GM21723 (cell line): ENCODE measurements around the gene FPR2.
"Not testable (repeated sequence)": the region's sequence is repeated elsewhere in the genome, so short reads cannot be mapped to it uniquely, and the experiment has no call there.

Experiments used
- ATAC-seq: cut with Tn5 transposase; IDR thresholded peaks from one replicate; pipeline ENCODE4 v1.9.1; 2021; ENCODE audit warnings: mild to moderate bottlenecking, moderate library complexity; ENCODE audit not compliant: unreplicated experiment

The FPR2 gene

DNA sequence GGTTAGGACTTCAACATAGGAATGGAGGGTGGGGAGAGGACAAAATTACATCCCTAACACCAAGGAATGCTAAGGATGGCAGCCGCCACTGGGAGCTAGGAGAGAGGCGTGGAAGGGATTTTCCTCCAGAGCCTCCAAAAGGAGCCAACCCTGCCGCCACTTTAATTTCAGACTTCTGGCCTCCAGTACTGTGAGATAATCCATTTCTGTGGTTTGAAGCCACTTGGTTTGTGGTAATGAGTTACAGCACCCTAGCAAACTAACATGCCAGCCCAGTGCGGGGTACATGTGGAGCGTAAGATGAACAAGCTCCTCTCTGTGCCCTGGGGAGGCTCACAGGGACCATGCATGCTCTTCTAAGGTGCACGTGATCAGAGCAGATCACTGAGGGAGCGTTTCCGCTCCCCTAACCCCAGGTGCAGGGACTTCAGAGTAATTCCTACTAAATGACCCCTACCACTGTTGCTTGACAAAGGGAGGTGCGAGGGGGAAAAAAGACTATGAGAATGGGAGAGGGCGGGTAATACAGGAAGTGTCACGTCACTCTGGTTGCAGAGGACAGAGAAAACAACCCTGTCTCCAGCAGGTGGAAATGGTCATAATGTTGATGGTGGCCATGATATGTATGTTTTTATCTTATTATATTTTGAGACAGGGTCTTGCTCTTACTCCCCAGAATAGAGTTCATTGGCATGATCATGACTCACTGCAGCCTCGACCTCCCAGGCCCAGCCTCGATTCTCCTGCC is 21.3 kb upstream of the FPR2 start:
- no peak for ATAC-seq

DNA sequence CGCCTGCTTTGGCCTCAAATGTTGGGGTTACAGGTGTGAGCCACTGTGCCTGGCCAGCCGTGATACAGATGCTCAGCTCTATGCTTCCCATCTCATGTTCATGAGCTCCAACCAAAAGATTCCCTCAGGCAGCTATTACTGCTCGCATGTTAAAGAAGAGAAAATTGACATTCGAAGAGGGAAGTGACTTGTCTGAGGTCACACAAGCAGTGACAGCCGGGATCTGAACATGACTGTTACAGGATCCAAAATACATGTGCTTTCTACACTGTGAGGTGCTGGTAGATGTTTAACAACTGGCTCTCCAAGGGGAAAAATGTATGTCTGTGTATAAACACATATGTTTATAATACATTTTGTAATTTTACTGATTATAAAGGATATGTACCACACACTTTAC is 20.6 kb upstream of the FPR2 start:
- ATAC-seq = no peak

DNA sequence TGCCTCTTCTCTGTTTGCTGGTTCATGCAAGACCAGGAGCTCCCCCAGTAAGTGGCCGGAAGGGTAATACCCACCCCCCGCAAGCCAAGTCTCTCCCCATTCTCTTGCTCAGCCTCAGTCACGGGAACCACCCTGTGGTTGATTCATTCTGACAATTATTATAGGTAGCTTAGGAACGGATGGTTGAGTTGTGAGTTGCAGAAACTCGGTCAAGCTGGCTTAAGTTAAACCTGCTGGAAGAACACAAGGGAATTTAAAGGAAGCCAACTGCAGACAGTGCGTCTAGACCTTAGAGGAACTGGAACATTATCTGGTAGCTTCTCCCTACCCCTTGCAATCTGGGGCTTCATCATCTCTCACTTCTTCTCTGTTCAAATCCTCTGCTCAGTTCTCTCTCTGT is 18.2 kb upstream of the FPR2 start:
- ATAC-seq = no peak

DNA sequence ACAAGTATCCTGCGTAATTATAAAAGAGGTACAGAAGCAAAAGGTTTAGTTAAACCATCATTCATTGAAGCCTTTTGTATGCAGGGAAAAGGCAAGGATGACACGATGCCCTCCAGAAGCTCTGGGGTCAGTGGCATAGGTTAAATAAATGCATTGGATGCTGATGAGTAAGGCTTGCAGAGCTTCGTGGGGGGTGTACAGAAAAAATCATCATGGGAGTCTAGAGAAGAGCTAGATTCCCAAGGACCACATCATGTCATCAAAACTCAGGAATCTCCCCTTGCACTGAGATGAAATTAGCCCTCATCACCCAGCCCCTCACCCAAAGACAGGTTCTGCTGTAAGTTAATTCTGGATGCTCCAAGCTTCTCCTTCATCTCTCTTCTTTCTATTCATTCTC is 17.6 kb upstream of the FPR2 start:
- ATAC-seq = no peak

DNA sequence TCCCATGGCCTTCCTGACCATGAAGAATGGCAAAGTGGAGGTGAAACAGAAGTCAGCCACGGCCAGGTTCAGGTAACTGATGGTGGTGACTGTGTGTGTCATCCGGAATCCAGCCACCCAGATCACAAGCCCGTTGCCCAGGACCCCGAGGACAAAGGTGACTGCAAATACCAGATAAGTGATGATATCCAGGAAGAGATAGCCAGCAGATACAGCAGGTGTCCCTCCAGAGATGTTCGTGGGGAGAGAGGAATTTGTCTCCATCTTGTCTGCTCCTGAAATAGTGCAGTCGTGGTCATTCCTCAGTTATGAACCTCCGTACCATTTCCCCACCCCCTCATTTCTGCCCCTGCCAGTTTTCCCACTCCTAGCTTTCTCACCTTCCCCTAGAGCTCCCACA is 14.2 kb upstream of the FPR2 start:
- ATAC-seq = no peak

DNA sequence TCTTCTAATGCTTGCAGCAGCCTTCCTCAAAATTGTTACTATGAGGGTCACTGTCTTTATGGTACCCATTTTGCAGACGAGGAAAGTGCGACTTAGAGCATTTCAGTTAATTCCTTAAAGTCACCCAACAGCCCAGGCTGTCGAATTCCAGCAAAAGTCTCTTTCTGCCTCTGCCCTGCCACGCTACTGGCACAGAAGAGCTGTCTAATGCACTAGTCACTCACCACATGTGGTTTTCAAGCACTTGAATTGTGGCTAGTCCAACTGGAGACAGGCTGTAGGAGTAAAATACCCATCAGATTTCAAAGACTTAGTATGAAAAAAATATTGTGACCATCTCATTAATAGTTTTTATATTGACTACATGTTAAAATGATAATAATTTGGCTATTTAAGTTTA is 11.0 kb upstream of the FPR2 start:
- no peak for ATAC-seq

DNA sequence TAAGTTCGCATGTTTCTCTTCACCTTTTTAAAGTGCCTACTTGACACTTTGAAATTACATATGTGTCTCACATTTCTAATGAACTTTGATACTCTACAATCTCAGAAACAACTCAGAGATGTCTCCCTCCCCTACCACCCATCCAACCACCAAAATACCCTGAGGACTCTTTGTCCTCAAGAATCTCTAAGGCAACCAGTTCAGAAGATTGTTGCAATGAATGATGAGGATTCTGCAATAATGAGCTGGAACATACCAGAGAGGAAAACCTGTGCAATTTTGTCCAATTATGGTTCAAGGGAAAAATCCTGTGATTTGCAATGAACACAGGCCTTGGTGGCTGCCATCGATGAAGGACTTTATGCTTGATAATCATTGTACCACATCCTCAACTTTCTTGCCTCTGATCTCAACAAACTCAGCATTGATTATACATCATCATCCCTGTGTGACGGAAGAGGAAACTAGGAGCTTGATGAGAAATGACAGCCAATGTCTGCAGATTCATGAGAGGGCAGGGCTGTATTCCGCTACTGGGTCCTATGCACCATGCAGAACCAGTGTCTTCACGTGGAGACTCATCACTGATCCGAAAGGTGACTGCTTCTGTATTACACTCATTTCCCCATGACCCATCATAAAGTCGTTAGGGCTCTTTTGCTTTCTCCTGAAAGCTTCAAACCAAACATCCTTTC is 10.4 kb upstream of the FPR2 start:
- no peak for ATAC-seq

DNA sequence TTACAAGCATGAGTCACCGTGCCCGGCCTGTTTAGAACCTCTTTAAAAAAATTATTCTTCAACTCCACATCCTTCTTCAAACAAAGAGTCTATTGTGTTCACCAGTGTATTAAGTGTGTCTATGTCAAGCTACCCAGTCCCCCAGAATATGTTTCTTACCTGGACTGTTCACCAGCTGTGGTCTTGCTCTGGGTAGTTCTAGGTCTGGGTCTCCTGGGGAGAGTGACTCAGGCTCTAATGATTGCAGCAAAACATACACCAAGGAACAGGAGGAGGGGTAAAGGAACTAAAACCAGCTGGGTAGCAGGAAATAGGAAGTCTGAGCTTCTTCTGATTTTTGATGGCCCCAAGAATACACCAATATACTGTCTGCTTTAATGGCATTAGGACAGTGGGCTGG is 9.3 kb upstream of the FPR2 start, which contains the start of gene FPR1:
Gene FPR1 (minus strand): TSS at position 224 of the 400 bp plus-strand sequence. CDS start 4,884 bp downstream, outside the sequence.
- no peak for ATAC-seq

DNA sequence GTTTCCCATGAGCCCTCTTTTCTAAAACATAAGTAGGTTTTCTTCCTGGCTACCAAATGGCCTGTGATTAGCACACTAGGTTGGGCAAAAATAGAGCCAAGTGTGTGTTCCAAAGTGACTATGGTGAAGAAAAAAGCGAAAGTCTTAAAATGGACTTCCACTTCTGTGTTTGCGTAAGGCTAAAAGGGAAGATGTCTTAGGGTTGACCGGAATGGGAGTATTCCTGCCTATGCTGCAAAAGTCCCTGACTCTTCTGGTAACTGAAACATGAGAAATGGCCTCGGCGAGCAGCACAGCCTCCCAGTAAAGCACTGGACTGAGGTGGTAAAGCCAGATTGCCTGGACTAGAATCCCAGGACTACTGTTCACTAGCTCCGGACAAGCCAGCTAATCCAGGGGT is 6.9 kb upstream of the FPR2 start:
- no peak for ATAC-seq

DNA sequence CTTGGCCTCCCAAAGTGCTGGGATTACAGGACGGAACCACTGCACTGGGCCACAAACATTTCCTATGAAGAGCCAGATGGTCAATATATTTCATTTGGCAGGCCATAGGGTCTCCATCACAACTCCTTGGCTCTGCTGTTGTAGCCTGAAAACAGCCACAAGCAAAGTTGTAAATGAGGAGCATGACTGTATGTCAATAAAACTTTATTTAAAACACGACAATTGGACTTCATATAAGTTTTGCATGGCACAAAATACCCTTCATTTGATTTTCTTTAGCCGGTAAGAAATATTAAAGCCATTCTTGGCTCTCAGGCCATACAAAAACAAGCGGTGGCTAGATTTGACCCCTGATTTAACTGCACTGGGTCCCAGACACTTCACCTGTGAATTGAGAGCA is 6.2 kb upstream of the FPR2 start:
- no peak for ATAC-seq

DNA sequence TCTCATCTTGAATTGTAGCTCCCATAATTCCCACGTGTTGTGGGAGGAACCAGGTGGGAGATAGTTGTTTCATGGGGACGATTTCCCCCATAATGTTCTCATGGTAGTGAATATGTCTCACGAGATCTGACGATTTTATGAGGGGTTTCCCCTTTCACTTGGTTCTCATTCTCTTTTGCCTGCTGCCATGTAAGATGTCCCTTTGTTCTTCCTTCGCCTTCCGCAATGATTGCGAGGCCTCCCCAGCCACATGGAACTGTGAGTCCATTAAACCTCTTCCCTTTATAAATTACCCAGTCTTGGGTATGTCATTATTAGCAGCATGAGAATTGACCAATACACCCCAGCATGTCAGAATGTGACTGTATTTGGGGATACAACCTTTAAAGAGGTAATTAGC is 5.4 kb upstream of the FPR2 start:
- ATAC-seq = no peak

DNA sequence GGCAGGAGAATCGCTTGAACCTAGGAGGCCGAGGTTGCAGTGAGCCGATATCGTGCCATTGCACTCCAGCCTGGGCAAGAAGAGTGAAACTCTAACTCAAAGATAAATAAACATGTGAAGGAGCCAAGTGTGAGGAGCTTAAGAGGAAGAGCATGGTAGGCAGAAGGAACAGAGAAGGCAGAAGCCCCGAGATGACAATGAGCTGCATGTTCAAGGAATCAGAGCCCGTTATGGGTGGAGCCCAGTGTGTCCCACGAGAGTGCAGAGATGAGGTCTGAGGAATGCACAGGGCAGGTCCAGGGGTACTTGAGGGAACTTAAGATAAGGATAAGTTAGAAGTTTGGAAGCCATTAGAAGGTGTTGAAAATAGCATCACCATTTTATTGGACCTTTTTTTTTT is 716 bp downstream of the FPR2 start:
- no peak for ATAC-seq

DNA sequence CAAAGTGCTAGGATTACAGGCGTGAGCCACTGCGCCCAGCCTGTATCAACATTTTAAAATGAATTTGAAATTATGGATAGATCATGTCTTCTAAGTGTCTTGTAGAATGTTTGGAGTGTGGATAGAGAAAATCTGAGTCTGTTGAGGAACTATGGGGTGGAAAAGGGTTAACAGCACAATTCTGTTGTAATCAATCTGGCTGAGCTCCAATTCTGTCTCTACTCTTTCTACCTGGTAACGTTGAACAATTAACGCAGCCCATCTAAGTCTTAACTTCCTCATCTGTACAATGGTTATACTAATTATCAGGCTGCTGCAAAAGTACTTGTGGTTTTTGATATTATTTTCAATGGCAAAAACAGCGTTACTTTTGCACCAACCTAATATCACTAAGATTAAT is 4.1 kb downstream of the FPR2 start:
- no peak for ATAC-seq

DNA sequence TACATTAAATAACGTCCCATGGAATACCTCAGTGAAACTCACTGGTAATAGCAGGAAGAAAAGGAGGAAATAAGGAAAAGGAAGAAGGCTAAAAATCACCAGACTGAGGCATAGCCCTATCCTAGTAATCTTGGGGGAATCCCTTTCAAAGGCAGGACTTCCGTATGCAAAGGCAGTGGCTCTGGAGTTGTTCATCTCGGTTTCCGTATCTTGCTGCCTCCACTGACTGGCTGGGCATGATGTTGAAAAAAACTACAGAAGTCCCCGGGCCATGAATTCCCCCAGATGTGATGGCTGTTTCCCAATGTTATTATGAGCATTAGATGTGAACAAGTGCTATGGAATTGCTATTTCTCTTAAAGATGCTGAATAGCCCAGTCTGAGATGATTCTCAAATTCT is 5.5 kb downstream of the FPR2 start:
- ATAC-seq = no peak

DNA sequence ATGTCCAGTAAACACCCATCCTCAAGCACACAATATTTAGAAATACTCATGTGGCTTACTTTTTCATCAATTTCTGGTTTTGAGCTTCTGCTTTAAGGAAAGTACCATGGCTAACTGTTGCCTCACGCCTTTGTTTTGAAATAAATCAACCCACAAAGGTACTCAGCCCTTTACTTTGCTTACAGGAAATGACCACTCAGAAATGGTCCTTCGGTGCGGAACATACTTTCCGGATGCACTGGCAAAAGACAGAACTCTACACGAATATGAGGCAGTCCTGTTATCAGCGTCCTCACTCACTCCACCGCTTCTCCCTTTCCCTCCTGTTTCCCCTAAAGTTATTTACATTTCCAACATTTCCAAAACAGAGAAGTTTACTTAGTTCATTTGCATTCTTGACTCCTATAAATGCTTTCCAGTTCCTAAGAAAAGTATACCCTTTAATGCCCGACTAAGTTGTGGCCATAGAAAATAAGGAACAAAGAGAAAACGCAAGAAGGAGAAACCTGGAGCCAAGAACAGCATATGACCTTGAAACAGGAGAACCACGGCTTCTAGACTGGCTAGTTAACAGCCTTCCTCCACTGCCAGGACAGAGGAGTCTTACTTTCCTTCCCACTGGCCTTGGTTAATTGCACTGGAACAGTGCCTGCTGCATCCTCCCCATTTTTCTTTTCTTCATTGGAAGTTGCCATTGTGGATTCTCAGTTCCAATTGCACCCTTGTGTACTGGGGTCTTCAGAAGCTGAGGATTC is 10.6 kb downstream of the FPR2 start:
- ATAC-seq = no peak

DNA sequence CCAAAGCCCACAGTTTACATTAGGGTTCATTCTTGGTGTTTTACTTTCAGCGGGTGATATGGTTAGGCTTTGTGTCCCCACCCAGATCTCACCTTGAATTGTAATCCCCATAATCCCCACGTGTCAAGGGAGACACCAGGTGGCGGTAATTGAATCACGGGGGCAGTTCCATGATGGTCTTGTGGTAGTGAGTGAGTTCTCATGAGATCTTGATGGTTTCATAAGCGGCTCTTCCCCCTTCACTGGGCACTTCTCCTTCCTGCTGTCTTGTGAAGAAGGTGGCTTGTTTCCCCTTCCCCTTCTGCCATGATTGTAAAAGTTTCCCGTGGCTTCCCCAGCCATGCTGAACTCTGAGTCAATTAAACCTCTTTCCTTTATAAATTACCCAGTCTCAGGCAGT is 12.0 kb downstream of the FPR2 start:
- no peak for ATAC-seq

DNA sequence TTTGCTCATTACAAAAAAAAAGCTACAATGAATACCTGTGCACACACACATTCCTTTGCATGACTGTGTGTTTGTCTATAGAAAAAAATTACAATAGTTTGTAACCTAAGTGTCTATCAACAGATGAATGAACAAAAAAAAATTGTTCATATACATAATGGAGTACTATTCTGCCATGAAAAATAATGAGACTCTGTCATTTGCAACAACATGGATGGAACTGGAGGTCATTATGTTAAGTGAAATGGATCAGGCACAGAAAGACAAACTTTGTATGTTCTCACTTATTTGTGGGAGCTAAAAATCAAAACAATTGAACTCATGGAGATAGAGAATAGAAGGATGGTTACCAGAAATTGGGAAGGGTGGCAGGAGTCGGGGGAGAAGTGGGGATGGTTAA is 15.6 kb downstream of the FPR2 start:
- ATAC-seq = not testable (repeated sequence)

DNA sequence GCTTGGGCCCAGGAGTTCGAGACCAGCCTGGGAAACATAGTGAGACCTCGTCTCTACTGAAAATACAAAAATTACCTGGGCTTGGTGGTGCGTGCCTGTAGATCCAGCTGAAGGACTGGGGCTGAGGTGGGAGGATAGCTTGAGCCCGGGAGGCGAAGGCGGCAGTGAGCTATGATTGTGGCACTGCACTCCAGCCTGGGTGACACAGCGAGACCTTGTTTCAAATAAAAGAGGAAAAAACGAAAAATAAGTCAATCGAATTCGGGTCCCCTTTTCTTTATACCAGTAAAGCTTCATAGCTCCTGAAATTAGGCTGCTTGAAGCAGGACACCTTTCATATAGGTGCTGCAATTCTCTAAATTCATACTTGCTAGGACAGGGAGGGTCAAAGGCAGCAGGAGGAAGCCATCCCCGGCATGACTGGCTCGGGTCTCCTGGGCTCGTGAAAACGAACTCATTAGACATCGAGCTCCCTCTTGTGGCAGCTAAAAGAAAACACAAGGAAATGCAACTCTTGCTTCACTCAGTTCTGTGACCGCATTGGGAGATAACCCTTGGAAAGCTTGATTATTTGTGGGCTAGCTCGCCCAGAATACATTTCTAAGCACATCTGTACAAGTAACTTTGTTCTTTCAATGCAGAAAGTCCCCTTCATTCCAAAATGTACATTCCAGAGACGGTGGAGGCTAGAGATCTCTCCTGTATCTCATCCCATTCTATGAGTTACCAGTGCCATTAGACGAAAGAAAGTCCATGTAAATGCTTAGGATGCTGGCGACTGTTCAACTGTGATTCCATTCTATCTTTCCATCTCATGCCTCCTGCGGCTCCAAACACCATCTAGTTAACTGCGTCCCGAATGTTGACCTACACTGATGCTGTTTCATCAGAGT is 16.8 kb downstream of the FPR2 start:
- ATAC-seq = no peak

DNA sequence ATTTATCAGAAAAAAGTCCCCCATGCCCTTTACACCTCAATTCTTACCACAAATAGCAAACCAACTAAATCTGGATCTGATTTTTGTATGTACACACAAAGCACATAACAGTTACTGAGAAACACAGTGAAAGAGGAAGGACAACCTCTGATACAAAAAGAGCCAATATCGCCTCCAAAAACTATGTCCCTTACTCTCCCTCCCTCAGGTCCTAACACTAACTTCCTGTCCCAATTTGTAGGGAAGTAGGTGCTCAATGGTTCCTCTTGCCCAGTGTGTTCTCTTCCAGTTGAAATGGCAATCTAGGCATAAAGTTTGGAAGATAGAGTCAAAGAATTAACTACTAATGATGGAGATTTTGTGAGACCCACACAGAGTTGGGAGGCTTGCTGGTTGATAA is 18.2 kb downstream of the FPR2 start:
- no peak for ATAC-seq

DNA sequence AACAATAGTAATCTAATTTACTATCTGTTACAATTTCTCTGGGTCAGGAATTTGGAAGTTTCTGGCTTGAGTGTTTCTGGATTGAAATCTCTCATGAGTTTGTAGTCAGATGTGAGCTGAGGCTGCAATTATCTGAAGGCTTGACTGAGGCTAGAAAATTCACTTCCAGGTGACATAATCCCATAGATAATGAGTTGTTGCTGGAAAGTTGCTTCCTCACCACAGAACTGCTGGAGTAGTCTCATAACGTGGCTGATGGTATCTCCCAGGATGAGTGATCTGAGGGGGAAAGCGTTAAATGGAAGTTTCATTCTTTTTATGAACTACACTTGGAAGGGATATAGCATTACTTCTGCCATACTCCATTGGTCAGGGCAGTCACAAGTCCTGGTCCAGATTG is 18.7 kb downstream of the FPR2 start:
- ATAC-seq = no peak

DNA sequence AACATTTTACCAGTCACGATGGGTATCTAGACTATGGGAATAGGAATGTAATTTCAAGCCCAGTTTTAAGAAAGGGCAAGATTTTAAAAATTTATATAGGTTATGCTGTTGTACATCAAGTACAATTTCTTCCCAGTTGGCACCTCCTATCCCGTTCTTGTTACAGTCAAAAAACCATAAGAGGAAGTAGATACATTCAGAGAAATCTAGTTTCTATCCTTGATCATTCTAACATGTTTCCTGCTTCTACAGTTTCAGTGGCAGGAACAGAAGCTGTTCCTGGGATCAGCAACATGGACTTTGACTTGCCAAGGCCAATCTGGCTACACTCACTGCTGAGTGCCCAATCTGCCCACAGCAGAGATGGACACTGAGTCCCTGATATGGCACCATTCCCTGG is 19.3 kb downstream of the FPR2 start:
- no peak for ATAC-seq
